Daoy (cell line): Measurements from ENCODE around the gene CNTN1. TPM values are rescaled to one million over a fixed set of nuclear protein-coding genes. Genes with fewer than 3 reads are reported as not detected.

Experiments
- DNase-seq: peaks from one replicate; pipeline ENCODE4 v3.0.0-alpha.2; 2015; ENCODE audit warnings: low read depth
- total RNA-seq: library from RNA; depleted of rRNA; stranded (reverse); fragments of >200 nt; shearing (Covaris generic); gene quantifications from 2 replicates; pipeline ENCODE4 v1.2.3, GENCODE V29; 2014

The CNTN1 gene
- total RNA-seq, 1 experiment from 2014 or later, result 0.06 TPM

DNA sequence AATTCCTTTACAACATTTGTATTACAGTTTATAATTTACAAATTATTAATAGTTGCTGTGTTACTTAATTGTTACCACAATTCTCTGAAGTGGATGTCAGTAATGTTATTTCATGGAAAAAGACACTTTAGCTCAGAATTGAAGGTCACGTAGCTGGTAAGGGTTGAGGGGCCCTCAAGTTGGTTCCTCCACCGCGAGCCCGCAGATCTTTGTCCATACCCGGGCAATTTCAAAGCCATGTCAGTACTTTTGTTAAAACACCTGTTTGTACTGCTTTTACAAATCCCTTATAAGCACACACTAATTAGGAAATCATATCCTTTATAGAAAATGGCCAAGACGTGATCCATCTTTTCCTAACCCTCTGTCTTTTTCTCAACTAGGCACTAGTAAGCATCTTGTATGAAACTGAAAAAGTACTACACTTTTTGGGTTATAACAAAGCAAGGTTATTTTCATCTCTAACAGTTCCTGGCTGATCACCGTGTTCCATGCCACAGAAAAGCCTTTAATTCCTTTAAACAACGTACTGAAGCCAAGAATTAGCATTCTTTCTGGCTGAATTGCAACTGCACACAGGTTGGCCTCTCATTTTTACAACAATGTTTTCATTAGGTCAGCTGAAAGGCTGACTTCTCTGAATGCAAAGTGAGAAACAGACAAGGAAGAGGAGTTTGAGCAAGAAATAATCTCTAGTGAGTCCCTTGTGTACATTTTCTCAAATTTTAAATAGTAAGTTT lies 76.1 kb downstream of the CNTN1 start:
- no peak for DNase-seq

DNA sequence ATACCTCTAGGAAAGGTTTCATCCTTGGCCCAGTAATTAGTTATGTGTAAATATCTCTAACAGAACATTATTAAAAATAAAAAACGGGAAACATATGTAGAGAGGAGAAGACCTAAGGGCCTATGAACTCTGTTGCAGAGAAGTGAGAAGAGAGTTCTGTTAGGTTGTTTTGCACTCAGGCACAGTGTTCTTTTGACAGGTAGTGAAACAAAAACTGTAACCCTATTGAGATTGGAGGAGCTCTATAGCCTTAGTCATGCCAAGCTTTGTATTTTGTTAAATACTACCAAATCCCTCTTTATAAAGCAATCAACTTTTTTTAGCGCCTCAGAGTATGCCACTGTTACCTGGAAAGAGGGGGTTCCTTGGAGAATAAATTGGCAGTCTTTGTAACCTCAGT lies 77.6 kb downstream of the CNTN1 start:
- no peak for DNase-seq

DNA sequence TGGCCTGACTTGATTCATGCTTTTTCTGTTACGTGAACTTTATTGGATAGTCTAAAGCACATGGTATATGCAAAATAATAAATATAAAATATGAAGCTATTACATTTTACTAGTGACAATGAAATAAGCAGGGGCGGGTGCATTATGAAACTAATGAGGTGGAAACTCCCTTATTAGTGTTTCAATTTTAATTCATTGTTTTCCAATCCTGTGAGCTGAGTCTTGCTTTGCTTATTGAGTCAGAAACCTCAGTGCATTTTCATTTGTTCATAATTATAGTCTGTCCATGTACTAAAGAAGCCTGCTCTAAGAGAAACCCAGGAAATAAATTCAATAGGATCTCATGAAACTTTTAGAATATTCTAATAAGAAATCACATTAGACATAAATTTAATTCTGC lies 78.5 kb downstream of the CNTN1 start:
- DNase-seq, result no peak

DNA sequence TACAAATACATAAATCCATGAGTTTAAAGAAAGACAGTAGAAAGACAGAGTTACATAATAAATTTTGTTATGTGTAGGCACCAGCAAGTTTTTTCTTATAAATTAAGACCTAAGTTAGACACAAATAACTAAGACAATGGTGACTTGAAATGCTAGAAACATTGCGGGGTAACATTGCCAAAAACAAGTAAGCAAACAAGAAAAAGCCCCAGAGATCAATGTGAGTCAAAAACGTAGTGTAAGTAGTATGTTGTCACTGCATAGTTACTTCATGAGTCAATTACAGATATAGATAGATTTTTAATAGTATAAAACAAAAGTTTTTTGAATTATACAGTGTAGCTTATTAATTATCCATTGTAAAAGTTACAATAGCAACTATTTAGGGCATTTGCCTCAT lies 83.4 kb downstream of the CNTN1 start:
- no peak for DNase-seq

DNA sequence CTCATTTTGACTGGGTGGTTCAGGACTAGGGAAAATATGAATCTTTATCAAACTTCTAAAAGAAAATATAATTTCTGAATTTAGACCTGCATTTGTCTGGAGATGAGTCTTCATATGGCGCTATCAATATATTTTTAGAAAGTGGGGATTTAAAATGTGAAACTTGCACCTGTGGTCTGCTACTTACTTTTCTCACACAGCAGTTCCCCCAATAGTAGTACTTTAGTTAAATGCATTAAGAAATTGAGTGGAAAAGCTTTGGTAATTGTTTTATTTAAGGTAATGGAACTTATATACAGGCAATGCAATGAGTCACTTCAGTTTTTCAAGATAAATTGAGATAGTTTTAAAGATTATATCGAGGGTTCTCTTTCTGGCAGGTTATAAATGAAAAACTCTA lies 91.9 kb downstream of the CNTN1 start:
- DNase-seq, result no peak

DNA sequence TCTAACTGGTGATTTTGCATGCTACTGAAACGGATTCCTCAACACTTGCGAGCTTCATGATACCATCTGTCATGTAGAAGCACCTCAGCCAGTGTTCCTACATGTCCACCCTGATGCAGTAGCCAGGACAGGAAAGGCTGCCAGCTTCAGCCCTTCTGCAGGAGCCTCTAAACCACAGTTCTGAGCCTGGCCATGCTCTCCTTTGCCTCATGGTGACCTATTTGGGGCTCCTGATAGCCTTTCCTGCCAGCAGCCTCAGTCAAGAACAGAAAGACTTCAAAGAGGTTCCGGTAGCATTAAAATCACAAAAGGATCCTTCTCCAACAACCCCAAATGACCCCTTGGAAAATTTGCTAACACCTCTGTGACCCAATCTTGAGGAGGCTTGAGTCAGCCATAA lies 96.0 kb downstream of the CNTN1 start:
- no peak for DNase-seq

DNA sequence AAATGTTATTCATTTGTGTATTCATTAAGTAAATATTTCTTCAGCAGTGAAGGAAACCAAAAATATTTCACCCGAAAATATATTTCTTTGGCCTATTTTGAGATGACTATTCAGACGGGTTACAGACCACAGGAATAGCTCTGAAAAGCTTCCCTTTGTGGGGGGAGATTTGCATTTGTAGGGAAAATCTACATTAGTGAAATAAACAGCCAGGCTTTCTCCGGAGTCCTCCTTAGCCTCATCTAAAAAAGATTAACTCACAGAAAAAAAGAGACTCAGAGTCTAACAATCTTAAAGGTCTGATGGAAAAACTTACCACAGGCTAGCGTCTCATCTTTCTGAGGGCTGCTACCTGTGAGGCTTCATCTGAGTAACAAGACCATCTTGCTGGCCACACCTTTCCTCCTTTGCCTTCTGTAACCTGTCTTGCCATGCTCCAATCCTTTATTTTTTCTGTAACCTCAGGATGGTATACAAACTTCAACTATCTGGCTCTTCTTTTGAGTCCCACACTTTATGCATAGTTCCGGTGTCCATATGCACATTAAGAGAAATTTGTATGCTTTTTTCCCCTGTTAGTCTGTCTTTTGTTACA lies 100.7 kb downstream of the CNTN1 start:
- DNase-seq, result no peak

DNA sequence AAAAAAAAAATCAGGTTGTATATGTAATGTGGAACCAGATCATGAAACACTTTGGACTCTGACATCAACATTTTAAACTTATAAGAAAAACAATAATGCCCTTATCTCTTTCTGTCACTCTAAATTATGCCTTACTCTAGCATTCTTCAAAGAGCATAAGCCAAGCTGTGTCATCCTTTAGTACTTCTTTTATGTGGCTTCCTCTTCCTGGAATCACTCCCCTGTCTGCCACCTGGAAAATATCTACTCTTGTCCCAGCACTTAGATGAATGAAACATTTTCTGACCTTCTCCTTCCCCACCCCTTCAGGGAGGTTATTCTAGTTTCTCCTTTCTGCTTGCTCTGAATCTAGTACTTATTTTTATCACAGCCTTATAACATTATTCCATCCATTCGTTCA lies 101.2 kb downstream of the CNTN1 start:
- DNase-seq, result no peak

DNA sequence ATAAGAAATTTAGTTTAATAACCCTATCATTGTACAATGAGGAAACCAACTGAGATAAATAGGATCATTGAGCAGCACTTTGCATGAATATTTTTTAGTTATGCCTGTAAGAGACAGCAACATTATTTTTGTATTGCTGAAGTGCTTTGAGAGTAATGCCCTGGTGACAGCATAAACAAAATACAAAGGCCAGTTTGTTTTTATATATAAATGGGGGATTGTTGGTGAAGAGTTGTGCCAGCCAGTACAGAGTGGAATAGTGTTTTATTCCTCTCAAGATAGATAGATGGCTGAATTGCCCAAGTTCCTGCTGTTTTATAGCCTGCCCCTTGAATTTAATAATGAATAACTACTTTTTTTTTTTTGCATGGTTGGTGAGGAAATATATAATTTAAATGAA lies 101.8 kb downstream of the CNTN1 start:
- no peak for DNase-seq

DNA sequence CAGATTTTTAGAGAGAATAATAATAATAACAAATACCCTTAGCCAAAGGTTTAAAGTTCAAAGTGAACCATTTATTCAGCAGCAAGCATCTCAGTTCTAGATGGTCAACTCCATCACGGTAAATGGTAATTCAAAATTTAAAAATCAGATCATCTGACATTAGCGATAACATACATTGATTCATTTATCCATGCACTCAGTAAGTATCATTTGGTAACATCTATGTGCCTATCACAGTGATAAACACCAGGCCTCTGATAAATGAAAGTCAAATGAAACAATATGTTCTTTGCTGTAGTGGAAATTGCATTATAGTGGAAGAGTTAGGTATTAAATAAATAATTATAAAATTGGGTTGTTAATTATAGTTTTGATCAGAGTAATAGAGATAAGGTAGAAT lies 108.8 kb downstream of the CNTN1 start:
- DNase-seq, result no peak

DNA sequence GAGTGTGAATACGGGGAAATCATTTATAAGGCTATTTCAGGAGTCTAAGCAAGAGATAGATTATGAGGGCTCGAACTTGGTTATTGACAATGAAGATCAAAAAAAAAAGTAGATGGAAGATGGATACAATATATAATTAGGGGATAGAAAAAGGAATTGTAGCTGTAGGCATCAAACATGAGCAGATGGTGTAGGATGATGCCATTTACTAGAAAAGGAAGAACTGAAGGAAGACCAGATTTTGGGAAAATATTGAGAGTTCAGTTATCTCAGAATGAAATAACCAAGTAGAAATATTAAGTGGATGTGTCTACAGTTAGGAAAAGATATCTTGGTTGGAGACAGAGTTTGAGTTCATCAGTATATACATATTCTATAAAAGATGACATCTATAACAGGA lies 109.6 kb downstream of the CNTN1 start:
- DNase-seq, result no peak

DNA sequence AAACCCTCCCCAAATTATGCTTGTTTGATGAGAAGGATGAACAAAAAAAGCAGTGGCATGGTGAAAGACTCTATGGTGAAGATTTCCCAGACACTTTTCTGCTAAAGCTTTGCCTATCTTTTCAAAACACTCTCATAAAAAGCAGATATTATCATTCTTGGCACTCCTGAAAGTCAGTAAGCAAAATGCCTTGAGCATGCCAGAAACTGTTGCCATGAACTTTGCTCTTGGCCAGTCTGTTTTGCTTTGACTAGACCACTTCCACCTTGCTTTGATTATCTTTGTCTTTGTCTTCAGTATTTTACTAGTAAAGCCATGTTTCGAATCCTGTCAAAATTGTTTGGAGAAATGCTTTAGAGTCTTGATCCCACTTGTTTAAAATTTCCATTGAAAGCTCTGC lies 110.4 kb downstream of the CNTN1 start:
- no peak for DNase-seq

DNA sequence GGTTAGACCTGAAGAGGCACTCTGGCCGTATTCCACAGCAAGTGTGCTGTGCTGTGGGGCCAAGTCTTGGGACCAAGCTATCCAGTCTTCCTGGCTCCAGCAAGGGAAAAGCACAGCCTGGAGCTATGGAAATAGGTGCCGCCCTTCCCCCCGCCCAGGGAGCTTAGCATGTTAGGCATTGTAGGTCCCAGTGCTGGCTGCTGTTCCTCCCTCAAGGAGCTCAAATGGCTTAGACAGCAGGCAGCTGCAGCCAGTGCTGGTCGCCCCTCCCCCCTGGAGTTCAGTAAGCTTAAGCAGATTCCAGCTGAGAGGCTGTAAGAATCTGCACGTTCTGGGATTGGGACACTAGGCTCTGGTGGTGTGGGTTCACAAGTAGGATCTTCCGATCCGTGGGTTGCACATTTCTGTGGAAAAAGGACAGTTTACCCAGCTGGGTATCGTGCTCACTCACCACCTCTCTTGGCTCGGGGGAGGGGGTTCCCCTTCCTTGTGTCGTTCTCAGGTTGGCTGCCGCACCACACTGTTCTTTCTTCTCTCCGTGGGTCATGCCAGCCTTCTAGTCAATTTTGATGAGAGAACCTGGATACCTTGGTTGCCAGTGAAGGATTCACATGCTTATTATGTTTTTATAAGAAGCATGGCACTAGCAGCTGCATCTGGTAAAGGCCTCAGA lies 127.3 kb downstream of the CNTN1 start:
- DNase-seq, result no peak

DNA sequence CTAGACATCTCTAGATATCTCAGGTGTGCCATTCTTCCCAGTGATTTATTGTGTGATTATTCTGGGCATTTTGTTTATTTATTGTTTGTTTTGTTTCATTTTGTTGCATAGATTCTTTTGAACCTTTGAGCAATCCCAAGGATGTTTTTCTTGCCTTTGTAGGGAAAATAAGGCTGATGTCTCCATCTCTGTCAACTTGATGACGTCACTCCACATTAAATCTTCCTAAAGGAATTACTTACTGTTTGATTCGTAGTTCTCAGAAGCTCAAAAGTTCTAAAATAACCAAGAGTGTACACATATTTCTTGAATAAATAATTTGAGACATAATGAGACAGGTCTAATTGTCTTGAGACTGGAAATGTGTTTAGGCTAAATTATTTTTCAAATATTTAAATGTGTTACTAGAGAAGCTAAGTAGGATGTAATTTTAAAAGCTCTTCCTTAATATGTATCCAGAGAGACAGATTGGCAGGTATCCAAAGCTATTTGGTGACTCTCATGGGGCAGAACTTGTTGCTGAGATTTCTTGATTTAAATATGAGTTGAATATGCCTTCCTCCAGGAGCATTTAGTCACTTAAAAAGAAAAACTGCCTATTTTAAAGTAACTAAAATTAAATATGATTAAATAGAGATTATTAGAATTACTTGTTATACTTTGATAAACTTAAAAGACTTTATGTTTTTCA lies 128.7 kb downstream of the CNTN1 start:
- no peak for DNase-seq

DNA sequence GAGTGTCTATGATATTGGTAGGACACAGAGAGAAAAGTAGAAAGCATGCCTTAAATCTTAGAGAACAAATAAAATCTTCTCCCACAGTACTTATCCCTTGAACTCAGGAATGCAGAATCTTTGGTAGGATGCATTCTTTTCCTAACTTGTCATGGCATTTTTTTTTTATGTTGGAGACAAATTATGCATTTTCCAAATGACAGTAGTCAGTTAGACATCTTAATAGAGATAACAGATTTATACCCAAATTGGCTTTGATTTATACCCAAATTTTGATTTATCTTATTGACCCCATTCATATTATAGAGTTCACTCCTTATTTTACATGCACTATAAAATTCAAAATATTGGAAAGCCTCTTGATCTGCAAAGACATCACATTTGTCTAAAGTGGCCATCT lies 132.9 kb downstream of the CNTN1 start:
- DNase-seq, result no peak

DNA sequence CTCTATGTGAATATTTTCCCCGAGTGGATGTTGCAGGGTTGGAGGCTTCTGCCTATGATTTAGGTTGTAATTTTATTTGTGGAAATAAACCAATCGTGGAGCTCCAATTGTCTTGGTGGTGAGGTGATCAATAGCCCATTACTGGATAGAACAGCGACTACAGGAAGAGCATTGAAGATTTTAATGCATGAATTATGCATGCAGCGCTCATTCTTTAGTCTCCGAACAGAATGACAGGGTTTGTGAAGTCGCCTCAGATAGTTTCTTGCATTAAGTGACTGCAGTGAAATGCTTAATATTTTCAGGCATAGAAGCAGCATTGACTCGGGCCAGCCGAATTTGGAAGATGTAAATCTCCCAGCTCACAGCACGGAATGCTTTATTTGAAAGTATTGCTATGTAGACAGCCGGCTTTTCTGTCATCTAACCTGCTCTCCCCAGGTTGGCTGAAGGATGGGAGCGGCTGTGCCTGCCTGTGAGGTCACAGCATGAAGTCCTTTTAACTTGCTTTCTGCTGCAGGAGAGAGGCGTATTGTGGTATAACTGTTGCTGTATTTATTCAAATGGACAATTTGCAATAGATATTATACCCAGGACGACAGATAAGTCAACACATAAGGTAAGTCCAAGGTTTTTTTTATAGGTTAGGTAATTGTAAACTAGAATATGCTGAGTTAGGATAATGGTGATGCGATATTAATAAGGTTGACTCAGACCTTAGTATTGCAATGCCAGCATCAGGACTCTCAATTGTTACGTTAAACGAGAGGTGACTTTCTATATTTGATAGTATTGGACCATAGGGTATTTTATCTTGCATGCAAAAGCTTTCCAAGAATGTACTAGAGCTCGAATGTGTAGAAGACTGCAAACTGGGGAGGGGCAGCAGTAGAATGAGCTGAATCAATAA lies 135.7 kb downstream of the CNTN1 start:
- DNase-seq, result no peak

DNA sequence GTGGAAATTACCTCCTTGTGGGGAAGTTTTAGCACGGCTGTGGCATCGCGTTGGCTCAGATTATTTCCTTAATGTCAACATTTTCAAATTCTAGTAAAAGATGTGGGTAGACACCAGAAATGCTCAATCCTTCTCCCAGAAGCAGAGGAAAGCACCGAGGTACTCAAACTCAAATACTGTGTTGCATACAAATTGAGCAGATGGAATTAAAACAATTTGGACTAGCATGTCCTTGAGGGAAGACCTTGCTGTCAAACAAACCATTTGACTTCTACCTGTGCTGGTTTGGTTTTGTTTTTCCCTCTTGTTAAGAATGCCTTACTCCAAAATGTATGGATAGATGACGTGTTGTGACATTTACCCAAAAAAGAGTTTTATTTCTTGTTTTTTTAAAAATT lies 136.4 kb downstream of the CNTN1 start:
- no peak for DNase-seq

DNA sequence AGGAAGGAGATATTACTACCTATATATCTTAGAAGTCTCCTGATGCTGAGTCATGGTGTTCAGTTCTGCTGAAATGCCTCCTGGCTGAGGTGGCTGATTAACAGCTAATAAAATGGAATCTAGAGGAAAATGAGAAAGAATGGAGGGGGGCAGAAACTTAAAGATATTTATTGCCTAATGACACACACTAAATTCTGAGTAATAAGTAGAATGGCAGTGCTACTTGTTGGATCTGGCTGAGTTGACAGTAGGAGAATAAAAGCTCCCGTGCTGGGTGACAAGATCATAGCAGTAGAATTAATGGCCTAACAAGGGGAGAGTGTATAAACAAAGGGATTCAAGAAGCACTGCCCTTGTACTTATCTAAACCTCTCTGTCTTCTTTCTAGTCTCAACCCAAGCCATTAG lies 137.5 kb downstream of the CNTN1 start:
- DNase-seq, result no peak

DNA sequence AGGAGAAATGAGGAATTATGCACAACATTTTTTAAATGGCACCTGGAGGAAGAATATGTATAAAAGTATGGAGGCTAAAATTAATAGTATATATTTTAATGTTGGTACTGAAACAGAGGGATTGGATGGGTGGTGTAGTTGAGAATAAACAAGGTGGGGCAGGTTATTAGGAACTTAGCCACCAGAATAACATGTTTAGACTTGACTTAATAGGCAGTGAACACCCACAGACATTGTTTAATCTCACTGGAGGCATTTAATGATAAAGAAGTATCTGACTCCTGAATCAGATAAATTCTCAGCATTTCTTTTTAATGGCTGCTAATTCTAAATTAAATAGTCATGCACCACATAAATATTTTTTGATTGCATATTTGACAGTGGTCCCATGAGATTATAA lies 139.7 kb downstream of the CNTN1 start:
- DNase-seq, result no peak

DNA sequence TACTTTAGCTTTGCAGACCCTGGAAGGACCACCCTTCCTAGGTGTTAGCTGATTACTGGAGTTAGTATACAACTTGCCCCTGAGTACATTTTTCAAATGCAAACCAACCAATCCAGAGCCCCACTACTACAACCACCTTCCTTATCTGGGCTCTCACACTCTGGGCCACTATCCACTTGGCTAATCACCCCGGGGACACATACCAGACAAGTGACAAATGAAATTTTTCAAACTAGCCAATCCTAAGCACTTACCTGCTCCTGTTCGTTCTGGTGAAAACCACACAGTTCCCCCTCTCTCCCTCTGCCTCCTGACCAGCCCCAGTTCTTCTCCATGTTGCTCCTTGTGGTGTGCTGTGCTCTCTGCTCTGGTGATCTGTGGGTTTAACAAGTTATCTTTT lies 140.4 kb downstream of the CNTN1 start:
- DNase-seq, result no peak

DNA sequence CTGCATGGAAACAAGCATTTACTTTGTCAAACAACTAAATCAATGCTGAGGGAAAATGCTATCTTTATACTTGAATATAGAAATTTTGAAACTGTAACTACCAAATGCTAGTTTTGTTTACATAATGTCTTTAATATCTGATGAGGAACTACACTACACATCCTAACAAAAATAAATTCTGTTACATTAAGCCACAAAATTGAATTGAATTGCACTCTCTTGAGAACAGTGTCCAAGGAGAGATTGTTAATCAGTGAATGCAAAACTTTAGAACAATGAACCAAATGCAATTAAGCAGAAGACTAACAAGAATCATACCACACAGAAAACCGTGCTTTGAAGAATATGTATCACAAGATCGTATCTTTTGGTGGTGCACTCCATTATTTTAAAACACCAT lies 141.6 kb downstream of the CNTN1 start:
- no peak for DNase-seq

DNA sequence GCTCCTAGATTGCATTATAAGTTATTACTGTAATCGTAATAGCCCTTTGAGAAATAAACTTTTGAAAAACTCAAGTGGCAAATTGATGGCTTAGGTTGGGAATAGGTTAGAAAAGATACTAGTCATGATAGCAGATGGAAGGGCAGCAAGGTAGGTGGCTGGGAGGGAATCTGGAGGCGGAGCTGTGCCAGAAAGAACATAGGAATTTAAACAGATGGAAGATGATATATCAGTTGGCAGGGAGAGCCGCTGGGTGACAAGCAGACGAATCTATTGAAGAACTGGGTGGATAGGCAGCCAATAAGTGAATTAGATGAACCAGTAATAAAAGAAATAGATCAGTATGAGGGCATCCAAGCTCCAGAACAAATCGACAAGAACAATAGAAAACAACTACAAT lies 142.1 kb downstream of the CNTN1 start:
- no peak for DNase-seq
